ENCODE data around the gene FHOD3. TPM values are rescaled to one million over a fixed set of nuclear protein-coding genes. Genes with fewer than 3 reads are reported as not detected.

FHOD3 gene
- total and polyA plus RNA-seq, 9 of the 15 experiments (the other 6 are each of a cell fraction or from before 2014, with no cell fraction given), result 0.11 TPM; not detected in 8

- 0 out of 4 replicates have a peak, but pooled peaks of 1 of the 2 experiments have one; percentile 48 for TF ChIP-seq SIN3A (IDR thresholded peaks at IDR 0.05; ENCODE audit: borderline replicate concordance in 2 of 2, control insufficient read depth in 1 of 2, low read depth in 2 of 2, low read length in 2 of 2)
- 0 out of 2 replicates have a peak, but pooled peaks have one; percentile 3 for TF ChIP-seq NR1H2 (CRISPR knock-in tag; IDR thresholded peaks at IDR 0.05)
- TF ChIP-seq ILF3 (IDR thresholded peaks at IDR 0.05; ENCODE audit: borderline replicate concordance), result no peak
- no peak for TF ChIP-seq ZNF324 (CRISPR knock-in tag; IDR thresholded peaks at IDR 0.05)
- no peak for TF ChIP-seq MYC (IDR thresholded peaks at IDR 0.05; ENCODE audit: low read depth, low read length)
- TF ChIP-seq MYC (CRISPR knock-in tag; IDR thresholded peaks at IDR 0.05; ENCODE audit: borderline replicate concordance, low read depth), result 0 out of 2 replicates have a peak, but pooled peaks have one; percentile 70
- no peak for TF ChIP-seq LCOR (CRISPR knock-in tag; IDR thresholded peaks at IDR 0.05)
- TF ChIP-seq, protein P1, sequence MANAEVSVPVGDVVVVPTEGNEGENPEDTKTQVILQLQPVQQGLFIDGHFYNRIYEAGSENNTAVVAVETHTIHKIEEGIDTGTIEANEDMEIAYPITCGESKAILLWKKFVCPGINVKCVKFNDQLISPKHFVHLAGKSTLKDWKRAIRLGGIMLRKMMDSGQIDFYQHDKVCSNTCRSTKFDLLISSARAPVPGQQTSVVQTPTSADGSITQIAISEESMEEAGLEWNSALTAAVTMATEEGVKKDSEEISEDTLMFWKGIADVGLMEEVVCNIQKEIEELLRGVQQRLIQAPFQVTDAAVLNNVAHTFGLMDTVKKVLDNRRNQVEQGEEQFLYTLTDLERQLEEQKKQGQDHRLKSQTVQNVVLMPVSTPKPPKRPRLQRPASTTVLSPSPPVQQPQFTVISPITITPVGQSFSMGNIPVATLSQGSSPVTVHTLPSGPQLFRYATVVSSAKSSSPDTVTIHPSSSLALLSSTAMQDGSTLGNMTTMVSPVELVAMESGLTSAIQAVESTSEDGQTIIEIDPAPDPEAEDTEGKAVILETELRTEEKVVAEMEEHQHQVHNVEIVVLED (CRISPR knock-in tag; IDR thresholded peaks at IDR 0.05), result no peak
- TF ChIP-seq ZNF766 (CRISPR knock-in tag; conservative IDR thresholded peaks at IDR 0.05), result no peak
- no peak for TF ChIP-seq POLR2A (conservative IDR thresholded peaks at IDR 0.05)
- TF ChIP-seq ZNF146 (CRISPR knock-in tag; IDR thresholded peaks at IDR 0.05; ENCODE audit: unreplicated experiment), result no peak
- no peak for TF ChIP-seq CEBPB (tag; IDR thresholded peaks at IDR 0.05)
- TF ChIP-seq HDAC8 (tag; IDR thresholded peaks at IDR 0.05), result no peak
- no peak for TF ChIP-seq EZH2 (IDR thresholded peaks at IDR 0.05; ENCODE audit: borderline replicate concordance, low read depth, low read length)
- TF ChIP-seq ZZZ3 (IDR thresholded peaks at IDR 0.05), result no peak
- no peak for TF ChIP-seq ZNF436 (CRISPR knock-in tag; IDR thresholded peaks at IDR 0.05)
- no peak for TF ChIP-seq ZNF609 (CRISPR knock-in tag; IDR thresholded peaks at IDR 0.05; ENCODE audit: borderline replicate concordance)
- TF ChIP-seq NFRKB (IDR thresholded peaks at IDR 0.05; ENCODE audit: low read depth), result 0 out of 2 replicates have a peak, but pooled peaks have one; percentile 13
- no peak for TF ChIP-seq HBP1 (CRISPR knock-in tag; IDR thresholded peaks at IDR 0.05)
- TF ChIP-seq BCL6 (CRISPR knock-in tag; IDR thresholded peaks at IDR 0.05), result no peak
- no peak for TF ChIP-seq ZNF57 (CRISPR knock-in tag; IDR thresholded peaks at IDR 0.05)
- no peak for TF ChIP-seq E2F3 (CRISPR knock-in tag; IDR thresholded peaks at IDR 0.05)
- no peak for TF ChIP-seq SMARCA4 (IDR thresholded peaks at IDR 0.05)
- peak; percentile 26; the same call in 1 of the 2 replicates for TF ChIP-seq ETV1 (tag; conservative IDR thresholded peaks at IDR 0.05; ENCODE audit: low read depth)
These were observed 530.7 kb downstream of the FHOD3 start (continued) for GRCh38 chr18:36828157-36828629.

All from K562 (cell line).